ENCODE measurements around the gene KRTAP2-1.
"Not testable (repeated sequence)": the region's sequence is repeated elsewhere in the genome, so short reads cannot be mapped to it uniquely, and the experiment has no call there.

Gene KRTAP2-1

DNA sequence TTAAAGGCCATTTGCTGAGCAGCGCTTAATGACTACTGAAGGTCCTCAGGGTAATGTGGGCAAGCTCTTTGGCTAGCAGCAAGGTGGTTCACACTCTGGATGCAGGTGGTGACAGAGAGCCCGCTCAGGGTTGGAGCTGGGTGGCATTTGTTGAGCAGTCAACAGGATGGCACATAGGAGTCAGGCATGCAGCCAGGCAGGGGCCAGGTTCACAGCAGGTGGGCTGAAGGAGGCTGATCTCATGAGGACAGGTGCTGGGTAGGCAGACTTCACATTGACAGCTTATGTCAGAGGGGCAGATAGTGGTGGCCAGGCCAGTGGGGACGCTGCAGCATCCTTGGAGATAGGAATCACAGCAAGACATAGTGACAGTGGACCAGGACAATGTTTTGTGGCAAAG is 42.7 kb downstream of the KRTAP2-1 start:
- TF ChIP-seq POLR2AphosphoS5 (IDR thresholded peaks at IDR 0.05; ENCODE audit: low read depth, low read length) (no peak), TAF1 (IDR thresholded peaks at IDR 0.05; ENCODE audit: borderline replicate concordance, low read depth, low read length) (no peak), POLR2A (IDR thresholded peaks at IDR 0.05; ENCODE audit: low read depth, low read length) (no peak)
- no peak for FAIRE-seq
- no peak for DNase-seq (ENCODE audit: insufficient read length)

DNA sequence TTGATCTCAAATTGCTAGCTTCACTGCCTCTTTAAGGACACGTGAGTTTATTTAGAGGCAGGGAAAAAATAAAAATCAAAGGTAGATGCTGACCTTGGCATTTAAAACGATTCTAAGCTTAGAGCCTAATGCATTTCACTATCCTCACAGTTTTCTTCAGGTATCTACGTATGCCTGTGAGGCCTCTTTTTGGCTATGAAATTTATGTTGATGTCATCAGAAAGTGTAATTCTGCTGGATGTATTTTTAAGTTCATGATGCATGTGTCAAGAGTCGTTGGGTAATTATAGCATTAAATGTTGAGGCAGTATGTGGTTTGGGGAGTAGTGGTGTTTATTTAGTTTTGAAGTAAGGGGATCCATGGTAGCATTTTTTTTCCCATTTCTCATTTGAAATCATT is 43.2 kb downstream of the KRTAP2-1 start:
- TF ChIP-seq TAF1 (IDR thresholded peaks at IDR 0.05; ENCODE audit: borderline replicate concordance, low read depth, low read length): no peak
- no peak for TF ChIP-seq POLR2A (IDR thresholded peaks at IDR 0.05; ENCODE audit: low read depth, low read length)
- TF ChIP-seq POLR2AphosphoS5 (IDR thresholded peaks at IDR 0.05; ENCODE audit: low read depth, low read length): no peak

DNA sequence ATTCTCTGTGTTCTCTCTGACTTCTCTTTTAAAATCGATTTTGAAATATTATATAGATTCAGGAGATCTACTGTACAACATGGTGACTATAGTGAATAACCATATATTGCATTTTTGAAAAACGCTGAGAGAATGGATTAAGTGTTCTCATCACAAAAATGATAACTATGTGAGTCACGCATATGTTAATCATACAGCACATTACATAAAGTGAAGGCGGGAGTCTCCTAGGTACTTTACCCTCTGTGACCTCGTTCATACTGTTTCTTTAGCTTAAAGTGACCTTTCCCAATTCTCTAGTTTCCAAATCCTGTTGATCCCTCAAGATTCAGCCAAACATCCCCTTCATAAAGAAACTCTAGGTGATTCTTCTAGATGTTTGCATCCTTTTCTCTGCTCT is 44.3 kb downstream of the KRTAP2-1 start:
- FAIRE-seq (no peak), DNase-seq (ENCODE audit: insufficient read length) (no peak)
- TF ChIP-seq POLR2A (IDR thresholded peaks at IDR 0.05; ENCODE audit: low read depth, low read length) (no peak), TAF1 (IDR thresholded peaks at IDR 0.05; ENCODE audit: borderline replicate concordance, low read depth, low read length) (no peak), POLR2AphosphoS5 (IDR thresholded peaks at IDR 0.05; ENCODE audit: low read depth, low read length) (no peak)

More for the DNA sequence above, 43.2 kb downstream of the KRTAP2-1 start:
- DNase-seq (ENCODE audit: insufficient read length): no peak
- no peak for FAIRE-seq

DNA sequence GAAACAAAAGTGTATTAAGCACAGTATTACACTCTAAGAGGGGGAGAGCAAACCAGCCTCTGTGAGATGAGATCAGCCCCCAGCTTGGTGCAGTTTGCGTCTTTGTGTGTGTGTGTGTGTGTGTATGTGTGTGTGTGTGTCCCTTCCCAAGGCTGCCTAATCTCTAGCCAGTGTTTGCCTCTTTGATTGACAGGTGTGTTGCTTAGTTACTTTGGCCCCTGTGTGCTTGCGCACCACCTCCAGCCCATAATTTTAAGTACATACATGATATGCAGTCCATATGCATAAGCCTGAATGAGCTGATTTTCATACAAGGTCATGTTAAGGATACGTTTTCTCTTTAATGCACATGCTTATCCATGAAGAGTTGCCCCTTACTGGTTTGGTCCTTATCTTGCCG is 45.3 kb downstream of the KRTAP2-1 start:
- DNase-seq (ENCODE audit: insufficient read length) (no peak), FAIRE-seq (no peak)
- no peak for TF ChIP-seq POLR2A (IDR thresholded peaks at IDR 0.05; ENCODE audit: low read depth, low read length)
- no peak for TF ChIP-seq TAF1 (IDR thresholded peaks at IDR 0.05; ENCODE audit: borderline replicate concordance, low read depth, low read length)
- TF ChIP-seq POLR2AphosphoS5 (IDR thresholded peaks at IDR 0.05; ENCODE audit: low read depth, low read length): no peak

- DNase-seq (ENCODE audit: insufficient read length); FAIRE-seq: not testable (repeated sequence)
Observed at GRCh38 chr17:40999563-40999962, 47.6 kb downstream of the KRTAP2-1 start, which contains the start of gene KRTAP3-2. TSS of gene KRTAP3-2 (minus strand) at chr17:40999906. CDS start at chr17:40999853, 53 bp downstream.

- FAIRE-seq: no peak
- no peak for DNase-seq (ENCODE audit: insufficient read length)
- TF ChIP-seq POLR2A (IDR thresholded peaks at IDR 0.05; ENCODE audit: low read depth, low read length) (no peak), POLR2AphosphoS5 (IDR thresholded peaks at IDR 0.05; ENCODE audit: low read depth, low read length) (no peak), TAF1 (IDR thresholded peaks at IDR 0.05; ENCODE audit: borderline replicate concordance, low read depth, low read length) (no peak)
Observed at GRCh38 chr17:40997361-40997760, 49.8 kb downstream of the KRTAP2-1 start.

DNA sequence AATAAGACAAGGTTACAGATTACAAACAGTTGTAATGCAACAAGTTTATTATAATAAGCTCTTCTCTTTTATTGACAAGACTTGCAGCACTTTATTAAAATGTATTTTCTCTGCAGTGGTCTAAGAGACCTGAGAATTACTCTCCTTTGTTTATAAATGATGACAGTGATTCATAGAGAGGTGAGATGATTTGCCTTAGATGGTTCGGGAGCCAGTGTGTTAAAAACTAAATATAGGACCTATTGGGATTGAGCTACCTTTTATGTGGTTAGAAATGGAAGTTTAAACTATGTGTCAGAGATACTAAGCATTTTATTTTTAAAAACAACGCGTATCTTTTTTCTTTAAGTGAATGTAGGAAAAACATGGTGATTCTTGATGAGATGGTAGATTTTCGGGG is 50.3 kb downstream of the KRTAP2-1 start:
- FAIRE-seq: no peak
- no peak for DNase-seq (ENCODE audit: insufficient read length)
- TF ChIP-seq POLR2AphosphoS5 (IDR thresholded peaks at IDR 0.05; ENCODE audit: low read depth, low read length): no peak
- TF ChIP-seq POLR2A (IDR thresholded peaks at IDR 0.05; ENCODE audit: low read depth, low read length): no peak
- TF ChIP-seq TAF1 (IDR thresholded peaks at IDR 0.05; ENCODE audit: borderline replicate concordance, low read depth, low read length): no peak

Measured in GM12892 (cell line).